AG09319 (cell line): ENCODE data around the gene ASB6.

ENCODE experiments used
- DNase-seq: peaks from one replicate; pipeline ENCODE4 v3.0.0-alpha.2; 2010; ENCODE audit warnings: low read depth; ENCODE audit errors: extremely low read depth
- TF ChIP-seq, protein P1 (sequence below): IDR thresholded peaks from 2 replicates; pipeline ENCODE4 v1.5.1; 2011; ENCODE audit warnings: low read depth, mild to moderate bottlenecking, inconsistent platforms, low read length, moderate library complexity

Gene ASB6

GRCh38 chr9:129611307-129611800, 30.6 kb downstream of the ASB6 start:
- DNase-seq = no peak
- TF ChIP-seq, protein P1, sequence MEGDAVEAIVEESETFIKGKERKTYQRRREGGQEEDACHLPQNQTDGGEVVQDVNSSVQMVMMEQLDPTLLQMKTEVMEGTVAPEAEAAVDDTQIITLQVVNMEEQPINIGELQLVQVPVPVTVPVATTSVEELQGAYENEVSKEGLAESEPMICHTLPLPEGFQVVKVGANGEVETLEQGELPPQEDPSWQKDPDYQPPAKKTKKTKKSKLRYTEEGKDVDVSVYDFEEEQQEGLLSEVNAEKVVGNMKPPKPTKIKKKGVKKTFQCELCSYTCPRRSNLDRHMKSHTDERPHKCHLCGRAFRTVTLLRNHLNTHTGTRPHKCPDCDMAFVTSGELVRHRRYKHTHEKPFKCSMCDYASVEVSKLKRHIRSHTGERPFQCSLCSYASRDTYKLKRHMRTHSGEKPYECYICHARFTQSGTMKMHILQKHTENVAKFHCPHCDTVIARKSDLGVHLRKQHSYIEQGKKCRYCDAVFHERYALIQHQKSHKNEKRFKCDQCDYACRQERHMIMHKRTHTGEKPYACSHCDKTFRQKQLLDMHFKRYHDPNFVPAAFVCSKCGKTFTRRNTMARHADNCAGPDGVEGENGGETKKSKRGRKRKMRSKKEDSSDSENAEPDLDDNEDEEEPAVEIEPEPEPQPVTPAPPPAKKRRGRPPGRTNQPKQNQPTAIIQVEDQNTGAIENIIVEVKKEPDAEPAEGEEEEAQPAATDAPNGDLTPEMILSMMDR = no peak

DNA sequence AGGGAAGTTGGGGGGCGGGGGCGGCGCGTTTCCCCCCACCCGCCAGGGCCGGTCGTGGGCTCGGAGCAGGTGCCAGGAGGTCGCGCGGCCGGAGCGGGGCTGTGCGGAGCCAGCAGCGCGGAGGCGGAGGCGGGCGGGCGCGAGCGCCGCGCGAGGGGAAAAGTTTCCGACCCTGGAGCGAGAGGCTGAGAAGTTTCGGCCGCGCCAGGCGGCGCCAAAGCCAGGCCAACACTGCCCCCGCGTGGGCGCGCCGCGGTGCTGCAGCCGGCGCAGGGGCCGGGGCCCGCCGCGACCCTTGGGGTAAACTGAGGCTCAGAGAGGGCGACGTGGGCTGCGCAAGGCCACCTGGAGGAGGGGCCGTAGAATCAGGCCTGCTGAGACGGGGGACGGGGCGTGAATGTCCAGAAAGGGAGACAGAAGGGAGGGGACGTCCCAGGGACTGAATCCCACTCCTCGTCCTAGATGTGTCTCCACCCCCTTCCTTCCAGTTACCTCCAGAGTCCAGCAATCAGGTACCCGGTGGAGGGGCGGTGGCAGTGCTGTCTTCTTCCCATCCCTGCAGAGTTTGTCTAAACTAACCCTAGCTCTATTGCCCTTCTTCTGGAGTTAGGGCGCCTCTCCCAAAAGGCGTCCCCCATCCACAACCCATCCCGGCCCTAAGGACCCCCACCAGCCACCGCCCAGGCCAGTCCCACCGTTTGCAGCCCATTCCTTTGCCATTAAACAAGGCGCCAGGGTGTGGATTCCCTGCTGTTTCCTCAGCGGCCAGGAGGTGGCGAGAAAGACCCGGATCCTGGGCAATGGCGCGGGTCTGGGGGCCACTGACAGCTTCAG, 31.3 kb downstream of the ASB6 start:
- DNase-seq = no peak
- TF ChIP-seq, protein P1 = peak; percentile 85

GRCh38 chr9:129610213-129610472, 31.8 kb downstream of the ASB6 start:
- TF ChIP-seq, protein P1 = no peak
- no peak for DNase-seq

DNA sequence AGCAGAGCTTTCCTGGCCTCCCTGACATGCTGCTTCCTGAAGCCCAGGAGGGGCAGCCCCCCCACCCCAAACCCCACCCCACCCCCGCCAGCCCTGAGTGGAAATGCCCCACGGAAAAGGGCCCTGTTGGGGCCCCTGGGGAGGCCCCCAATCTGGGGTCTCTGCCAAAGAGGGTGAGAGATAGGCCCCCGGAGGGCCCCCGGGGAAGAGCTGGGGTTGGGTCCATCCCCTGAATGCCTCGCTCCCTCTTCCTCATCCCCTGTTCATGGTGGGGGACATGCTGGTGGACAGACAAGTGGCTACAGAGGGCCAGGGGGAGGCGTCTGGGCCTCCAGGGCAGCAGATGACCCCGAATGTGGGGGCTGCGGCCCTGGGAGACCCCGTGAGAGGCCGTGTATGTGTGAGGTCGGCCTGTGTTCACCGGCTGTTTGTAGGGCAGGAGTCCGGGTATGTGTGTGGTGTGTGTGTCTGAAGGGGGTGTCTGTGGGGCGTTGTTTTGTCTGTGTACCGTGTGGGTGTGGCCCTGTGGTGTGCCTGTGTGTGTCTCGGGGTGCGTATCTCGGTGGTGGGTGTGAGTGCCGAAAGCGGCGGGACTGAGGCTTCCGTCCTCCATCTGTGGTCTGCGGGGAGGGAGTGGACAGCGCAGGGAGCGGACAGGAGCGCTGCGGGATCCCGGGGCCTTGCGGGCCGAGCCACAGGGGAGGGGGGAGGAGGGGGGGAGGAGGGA, 32.3 kb downstream of the ASB6 start:
- TF ChIP-seq, protein P1 = no peak
- DNase-seq = no peak

DNA sequence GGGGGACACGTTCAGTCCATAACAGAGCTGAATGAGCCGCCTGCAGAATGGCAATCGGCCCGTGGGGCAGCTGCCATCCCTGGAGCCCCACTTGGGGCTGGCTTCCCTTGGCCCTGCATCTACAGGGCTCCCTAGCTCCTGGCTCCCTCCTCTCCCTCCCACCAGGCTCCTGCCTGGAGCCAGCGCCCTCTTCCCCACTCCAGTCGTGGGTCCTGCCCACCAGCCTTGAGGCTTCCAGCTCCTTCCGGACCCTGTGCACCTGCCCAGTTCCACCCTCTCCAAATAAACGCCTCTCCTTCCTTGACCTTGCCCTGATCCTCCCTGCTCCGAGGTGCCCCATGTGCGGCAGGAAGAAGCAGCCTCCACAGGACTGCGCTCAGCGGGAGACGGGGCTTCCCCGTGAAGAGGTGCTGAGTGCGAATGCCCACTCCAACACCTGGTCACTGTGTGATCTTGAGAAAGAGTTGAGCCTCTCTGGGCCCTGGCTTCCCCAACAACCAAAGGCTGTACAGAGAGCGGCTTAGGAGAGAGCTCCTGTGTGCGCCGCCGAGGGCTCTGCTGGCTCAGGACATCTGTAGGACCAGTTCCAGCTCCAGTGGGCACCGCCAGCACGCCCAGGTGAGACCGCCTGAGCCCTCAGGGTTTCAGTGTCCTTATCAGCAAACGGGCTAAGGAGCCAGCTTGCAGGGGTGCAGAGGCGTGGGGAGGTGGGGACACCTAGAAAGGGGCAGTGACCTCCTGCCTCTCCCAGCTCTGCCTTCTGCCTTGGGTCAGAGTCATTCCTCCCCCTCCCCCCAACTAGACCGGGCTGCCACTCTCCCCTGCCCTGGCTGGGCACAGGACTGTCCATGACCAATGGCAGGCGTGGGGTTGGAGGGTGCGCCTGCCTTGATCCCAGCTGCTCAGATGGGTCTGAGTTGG, 33.1 kb downstream of the ASB6 start:
- TF ChIP-seq, protein P1 = no peak
- DNase-seq = no peak

DNA sequence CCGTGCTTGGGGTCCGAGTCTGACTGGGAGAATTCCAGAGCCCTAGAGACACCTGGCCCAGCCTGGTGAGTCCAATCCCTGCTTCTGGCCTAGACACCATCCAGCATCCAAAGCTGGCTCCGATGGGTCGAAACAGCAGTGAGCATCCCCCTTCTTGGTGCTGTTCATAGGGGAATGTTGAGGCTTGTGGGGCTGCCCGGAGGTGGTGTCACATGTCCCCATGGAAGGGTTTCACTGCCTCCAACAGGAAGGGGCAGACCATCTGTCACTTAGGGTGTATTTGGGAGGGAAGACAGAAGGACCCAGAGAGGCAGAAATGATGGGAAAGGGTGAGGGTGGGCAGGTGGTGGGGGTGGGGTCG, 34.9 kb downstream of the ASB6 start:
- TF ChIP-seq, protein P1 = no peak
- no peak for DNase-seq
